PC-9 (cell line): ENCODE results near the gene IL31RA.

Experiments used
- CTCF ChIP-seq: fragments of 200-600 bp; sonication (generic); conservative IDR thresholded peaks from 2 replicates; pipeline ENCODE4 v1.6.1; 2017; ENCODE audit warnings: mixed run types, antibody characterized with exemption, mild to moderate bottlenecking, moderate library complexity
- EZH2 ChIP-seq: fragments of 200-600 bp; sonication (generic); IDR thresholded peaks from 2 replicates; pipeline ENCODE4 v1.8.0; 2017; ENCODE audit warnings: antibody characterized with exemption, low read depth

- no peak for TF ChIP-seq CTCF
- no peak for TF ChIP-seq EZH2
These were observed 29.3 kb downstream of the IL31RA start for GRCh38 chr5:55880453-55880852.
